D341Med (cell line): ENCODE data around the gene CFAP69.
"Not testable (repeated sequence)": the region's sequence is repeated elsewhere in the genome, so short reads cannot be mapped to it uniquely, and the experiment has no call there.

Experiments used
- DNase-seq: peaks from one replicate; pipeline ENCODE4 v3.0.0; 2012; ENCODE audit warnings: low spot score

CFAP69 gene

GRCh38 chr7:90233569-90233968 lies 11.4 kb upstream of the CFAP69 start:
- DNase-seq, result no peak

- peak; percentile 54 for DNase-seq
These were observed 8.2 kb upstream of the CFAP69 start for GRCh38 chr7:90236721-90237289.

- no peak for DNase-seq
These were observed 7.0 kb upstream of the CFAP69 start for GRCh38 chr7:90238022-90238421.

- no peak for DNase-seq
These were observed 6.4 kb upstream of the CFAP69 start for GRCh38 chr7:90238583-90238982.

- no peak for DNase-seq
These were observed 5.9 kb upstream of the CFAP69 start for GRCh38 chr7:90239050-90239449.

- no peak for DNase-seq
These were observed 5.2 kb upstream of the CFAP69 start for GRCh38 chr7:90239625-90240228.

- no peak for DNase-seq
These were observed 2.4 kb upstream of the CFAP69 start for GRCh38 chr7:90242369-90243168.

- no peak for DNase-seq
These were observed 1.4 kb upstream of the CFAP69 start for GRCh38 chr7:90243556-90243955.

- no peak for DNase-seq
These were observed 437 bp upstream of the CFAP69 start for GRCh38 chr7:90244565-90244908.

- DNase-seq, result no peak
These were observed 1.2 kb downstream of the CFAP69 start for GRCh38 chr7:90246171-90246570.

- DNase-seq, result no peak
These were observed 3.7 kb downstream of the CFAP69 start for GRCh38 chr7:90248706-90249105.

GRCh38 chr7:90250601-90251303 lies 5.8 kb downstream of the CFAP69 start:
- no peak for DNase-seq

GRCh38 chr7:90251304-90251635 lies 6.3 kb downstream of the CFAP69 start:
- DNase-seq, result no peak

GRCh38 chr7:90256011-90256410 lies 11.0 kb downstream of the CFAP69 start:
- not testable (repeated sequence) for DNase-seq

GRCh38 chr7:90256778-90257177 lies 11.8 kb downstream of the CFAP69 start:
- DNase-seq, result no peak

- no peak for DNase-seq
These were observed 16.5 kb downstream of the CFAP69 start for GRCh38 chr7:90261441-90261840.

- peak; percentile 28 for DNase-seq
These were observed 17.5 kb downstream of the CFAP69 start for GRCh38 chr7:90262438-90262837.

GRCh38 chr7:90266808-90267207 lies 21.8 kb downstream of the CFAP69 start:
- no peak for DNase-seq

GRCh38 chr7:90267263-90267858 lies 22.4 kb downstream of the CFAP69 start:
- no peak for DNase-seq

GRCh38 chr7:90269163-90269562 lies 24.2 kb downstream of the CFAP69 start:
- DNase-seq, result no peak

- DNase-seq, result no peak
These were observed 25.6 kb downstream of the CFAP69 start for GRCh38 chr7:90270431-90271178.

GRCh38 chr7:90271753-90272152 lies 26.8 kb downstream of the CFAP69 start:
- DNase-seq, result no peak
